B cell (primary cell): ENCODE results near the gene RAB7B. TPM values are rescaled to one million over a fixed set of nuclear protein-coding genes. Genes with fewer than 3 reads are reported as not detected.

Source experiments
- ATAC-seq: fragments of 200-7000 bp; cut with Tn5 transposase; one replicate; pipeline ENCODE4 v1.10.0; 2021; ENCODE audit warnings: low read depth, mild to moderate bottlenecking, moderate number of reproducible peaks, moderate library complexity
- CTCF ChIA-PET: fragments of 350-600 bp; sonication (Branson Sonifier 250); formaldehyde crosslinking; loops from one replicate; lab custom pipeline; 2021; ENCODE audit warnings: antibody characterized with exemption, inconsistent platforms; lab: Charles Lee
- POLR2A ChIA-PET: fragments of 350-600 bp; sonication (Branson Sonifier 250); formaldehyde crosslinking; loops from one replicate; lab custom pipeline; 2021; ENCODE audit warnings: antibody characterized with exemption; lab: Charles Lee
- DNase-seq: peaks from one replicate; pipeline ENCODE4 v3.0.0; 2013
- H2AFZ ChIP-seq: 2 replicates; pipeline ENCODE4 v1.6.1; 2012; ENCODE audit warnings: mild to moderate bottlenecking, low read depth, low read length; ENCODE audit not compliant: insufficient read depth, poor library complexity, severe bottlenecking
- H3K27ac ChIP-seq, 2 donors: 1 replicate in 1 of 2; 2 replicates in 1 of 2; pipeline ENCODE4 v1.5.1; 2012 to 2013; ENCODE audit warnings: low read length in 2 of 2, mild to moderate bottlenecking in 2 of 2, moderate library complexity in 1 of 2
- H3K27me3 ChIP-seq, 4 experiments: fragments of 200-600 bp in 1 of 4; sonication (generic) in 1 of 4; replicated peaks in 1 of 4; 1 replicate in 2 of 4; 2 replicates in 2 of 4; pipeline versions ENCODE4 v1.6.1 to v1.7.0; 2013 to 2016; ENCODE audit warnings: low read length in 3 of 4, mild to moderate bottlenecking in 2 of 4, mixed read lengths in 1 of 4, moderate library complexity in 1 of 4; ENCODE audit not compliant: insufficient read depth in 4 of 4, control insufficient read depth in 3 of 4; ENCODE audit errors: control extremely low read depth in 1 of 4
- H3K36me3 ChIP-seq, 2 experiments: replicated peaks in 1 of 2; 1 replicate in 1 of 2; 2 replicates in 1 of 2; pipeline versions ENCODE4 v1.6.1 to v1.7.1; 2013; ENCODE audit warnings: low read length in 1 of 2; ENCODE audit not compliant: insufficient read depth in 2 of 2, control insufficient read depth in 1 of 2; ENCODE audit errors: control extremely low read depth in 1 of 2, extremely low read depth in 1 of 2
- H3K4me1 ChIP-seq, 2 donors: fragments of 200-600 bp in 1 of 2; sonication (generic) in 1 of 2; 1 replicate in 1 of 2; 2 replicates in 1 of 2; pipeline versions ENCODE4 v1.5.1 to v1.6.1; 2013 to 2017; ENCODE audit warnings: low read length in 2 of 2; ENCODE audit not compliant: control insufficient read depth in 2 of 2, insufficient read depth in 2 of 2
- H3K4me2 ChIP-seq: replicated peaks from 2 replicates; pipeline ENCODE3; 2012; ENCODE audit warnings: mild to moderate bottlenecking, low read depth, low read length; ENCODE audit not compliant: poor library complexity, severe bottlenecking
- H3K4me3 ChIP-seq, 5 experiments: fragments of 200-600 bp in 1 of 5; sonication (generic) in 1 of 5; 1 replicate in 3 of 5; 2 replicates in 2 of 5; pipeline versions ENCODE4 v1.5.1 to v1.7.0; 2011 to 2016; ENCODE audit warnings: low read length in 4 of 5, mild to moderate bottlenecking in 4 of 5, low read depth in 2 of 5, control low read depth in 1 of 5, moderate library complexity in 1 of 5; ENCODE audit not compliant: insufficient read depth in 1 of 5; ENCODE audit errors: control extremely low read depth in 1 of 5, extremely low read depth in 1 of 5
- H3K79me2 ChIP-seq: fragments of 200-600 bp; sonication (generic); one replicate; pipeline ENCODE4 v1.6.0; 2016; ENCODE audit warnings: low read length; ENCODE audit not compliant: control insufficient read depth, insufficient read depth
- H3K9ac ChIP-seq: fragments of 200-600 bp; sonication (generic); 2 replicates; pipeline ENCODE4 v1.6.1; 2017; ENCODE audit warnings: mild to moderate bottlenecking, low read length, moderate library complexity
- H3K9me3 ChIP-seq, 3 donors: one replicate each; pipeline versions ENCODE4 v1.6.1 to v1.7.1; 2013; ENCODE audit warnings: low read length in 2 of 3; ENCODE audit not compliant: control insufficient read depth in 2 of 3, insufficient read depth in 1 of 3; ENCODE audit errors: control extremely low read depth in 1 of 3
- H4K20me1 ChIP-seq: 2 replicates; pipeline ENCODE4 v1.6.0; 2012; ENCODE audit warnings: mild to moderate bottlenecking, low read length; ENCODE audit not compliant: insufficient read depth, control insufficient read depth, poor library complexity, severe bottlenecking
- H3K27ac Mint-ChIP-seq: one replicate; pipeline ENCODE4 v1.8.0; 2021; ENCODE audit warnings: mixed read lengths
- H3K27me3 Mint-ChIP-seq: one replicate; pipeline ENCODE4 v1.8.0; 2021; ENCODE audit warnings: mixed read lengths
- H3K4me1 Mint-ChIP-seq: one replicate; pipeline ENCODE4 v1.8.0; 2021; ENCODE audit warnings: mixed read lengths
- H3K4me3 Mint-ChIP-seq: one replicate; pipeline ENCODE4 v1.8.0; 2021; ENCODE audit warnings: mixed read lengths
- H3K9me3 Mint-ChIP-seq: one replicate; pipeline ENCODE4 v1.8.0; 2022; ENCODE audit warnings: mixed read lengths; ENCODE audit not compliant: insufficient read depth
- EZH2 ChIP-seq: IDR thresholded peaks from 2 replicates; pipeline ENCODE4 v1.6.1; 2012; ENCODE audit warnings: borderline replicate concordance, low read depth, mild to moderate bottlenecking, moderate library complexity, low read length; ENCODE audit not compliant: insufficient read depth, poor library complexity, severe bottlenecking
- WGBS: methylation state at CpG from one replicate; pipeline ENCODE4 v1.1.5; 2013; ENCODE audit warnings: missing lambda C conversion rate; ENCODE audit not compliant: insufficient coverage; 5-methylcytosine and 5-hydroxymethylcytosine counted together
- intact Hi-C: fragments of 100-400 bp; cut with micrococcal nuclease; formaldehyde crosslinking; loops from one replicate; pipeline ENCODE4 v1.10.0; 2022
- polyA plus RNA-seq: library from polyadenylated mRNA; depleted of rRNA; stranded (reverse); fragments of >200 nt; gene quantifications from 2 replicates; pipeline ENCODE4 v1.2.3, GENCODE V29; 2012
- total RNA-seq, 2 donors: library from RNA; stranded (reverse); fragments of 120-200 nt in 1 of 2; gene quantifications; 1 replicate in 1 of 2; 2 replicates in 1 of 2; pipeline versions ENCODE4 v1.2.3 to v1.2.4, GENCODE V29; 2013 to 2022
- TF ChIP-seq, protein P1 (sequence below): fragments of 200-600 bp; IDR thresholded peaks from one replicate; pipeline ENCODE4 v1.8.0; 2022; ENCODE audit warnings: antibody characterized with exemption, mild to moderate bottlenecking

The RAB7B gene
- total and polyA plus RNA-seq, 2 donors (not counting 1 experiment from before 2014, with no cell fraction given) = not detected

DNA sequence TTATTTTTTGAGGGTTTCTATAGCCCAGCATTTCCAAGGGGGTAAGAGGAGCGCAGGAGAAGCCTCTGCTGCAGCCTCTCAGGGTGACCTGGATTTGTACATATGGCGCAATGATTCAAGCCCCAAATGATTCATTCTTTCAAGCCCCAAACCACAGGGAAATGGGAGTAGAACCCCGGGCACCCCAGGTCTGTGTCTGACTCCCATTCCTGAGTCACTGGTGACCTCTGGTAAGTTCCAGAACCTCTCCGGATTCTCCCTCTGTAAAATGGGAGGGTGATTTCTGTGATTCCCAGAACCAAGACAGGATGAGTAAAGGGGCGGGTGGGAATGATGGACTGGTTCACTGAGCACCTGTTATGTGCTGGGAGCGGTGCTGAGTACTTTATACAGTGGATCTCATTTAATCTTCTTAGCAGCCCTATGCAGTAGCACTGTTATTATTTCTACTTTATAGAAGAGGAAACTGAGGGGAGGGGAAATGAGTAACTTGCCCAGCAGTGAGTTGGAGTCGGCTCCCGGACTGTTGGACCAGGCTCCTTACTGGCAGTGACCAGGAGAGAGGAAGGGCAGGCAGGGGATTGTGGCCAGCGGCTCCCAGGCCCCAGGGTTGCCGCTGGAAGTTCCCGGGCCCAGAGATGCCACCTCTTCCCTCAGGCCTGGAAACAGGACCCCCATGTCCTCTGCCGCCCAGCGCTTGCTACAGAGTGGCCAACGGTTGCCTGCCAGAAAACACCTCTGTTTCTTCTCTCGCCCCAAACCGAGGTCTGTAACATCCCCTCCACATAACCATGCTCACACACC is 39.6 kb downstream of the RAB7B start:
- no peaks in the 10 kb centered on the region for H3K79me2 ChIP-seq
- H2AFZ ChIP-seq = no peak overlapping the region
- Mint-ChIP-seq H3K4me3 (no peak overlapping the region), H3K27me3 (peaks cover 17% of the 10 kb centered on the region), H3K27ac (no peak overlapping the region), H3K9me3 (no peaks in the 10 kb centered on the region), H3K4me1 (no peaks in the 10 kb centered on the region)
- WGBS = 93% methylated on average over 14 of the region's 16 CpGs
- TF ChIP-seq EZH2 = no peak
- TF ChIP-seq, protein P1, sequence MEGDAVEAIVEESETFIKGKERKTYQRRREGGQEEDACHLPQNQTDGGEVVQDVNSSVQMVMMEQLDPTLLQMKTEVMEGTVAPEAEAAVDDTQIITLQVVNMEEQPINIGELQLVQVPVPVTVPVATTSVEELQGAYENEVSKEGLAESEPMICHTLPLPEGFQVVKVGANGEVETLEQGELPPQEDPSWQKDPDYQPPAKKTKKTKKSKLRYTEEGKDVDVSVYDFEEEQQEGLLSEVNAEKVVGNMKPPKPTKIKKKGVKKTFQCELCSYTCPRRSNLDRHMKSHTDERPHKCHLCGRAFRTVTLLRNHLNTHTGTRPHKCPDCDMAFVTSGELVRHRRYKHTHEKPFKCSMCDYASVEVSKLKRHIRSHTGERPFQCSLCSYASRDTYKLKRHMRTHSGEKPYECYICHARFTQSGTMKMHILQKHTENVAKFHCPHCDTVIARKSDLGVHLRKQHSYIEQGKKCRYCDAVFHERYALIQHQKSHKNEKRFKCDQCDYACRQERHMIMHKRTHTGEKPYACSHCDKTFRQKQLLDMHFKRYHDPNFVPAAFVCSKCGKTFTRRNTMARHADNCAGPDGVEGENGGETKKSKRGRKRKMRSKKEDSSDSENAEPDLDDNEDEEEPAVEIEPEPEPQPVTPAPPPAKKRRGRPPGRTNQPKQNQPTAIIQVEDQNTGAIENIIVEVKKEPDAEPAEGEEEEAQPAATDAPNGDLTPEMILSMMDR = no peak
- no peaks in the 10 kb centered on the region for H3K9me3 ChIP-seq
- ATAC-seq (no peak), DNase-seq (no peak)
- no peak overlapping the region for H3K4me3 ChIP-seq
- H3K27ac ChIP-seq = no peak overlapping the region
- no peak overlapping the region for H3K4me2 ChIP-seq
- intact Hi-C loops = no loop called here
- ChIA-PET POLR2A (no interaction called here), CTCF (interaction anchor here (1.6 to 2.2 kb wide), 2 partner anchors 14 kb away, joined by 5 to 10 read pairs; no protein-coding TSS in a partner anchor)
- no peaks in the 10 kb centered on the region for H3K36me3 ChIP-seq
- H3K9ac ChIP-seq = no peak overlapping the region
- no peaks in the 10 kb centered on the region for H3K4me1 ChIP-seq
- no peaks in the 10 kb centered on the region for H4K20me1 ChIP-seq
- H3K27me3 ChIP-seq = no peaks in the 10 kb centered on the region

DNA sequence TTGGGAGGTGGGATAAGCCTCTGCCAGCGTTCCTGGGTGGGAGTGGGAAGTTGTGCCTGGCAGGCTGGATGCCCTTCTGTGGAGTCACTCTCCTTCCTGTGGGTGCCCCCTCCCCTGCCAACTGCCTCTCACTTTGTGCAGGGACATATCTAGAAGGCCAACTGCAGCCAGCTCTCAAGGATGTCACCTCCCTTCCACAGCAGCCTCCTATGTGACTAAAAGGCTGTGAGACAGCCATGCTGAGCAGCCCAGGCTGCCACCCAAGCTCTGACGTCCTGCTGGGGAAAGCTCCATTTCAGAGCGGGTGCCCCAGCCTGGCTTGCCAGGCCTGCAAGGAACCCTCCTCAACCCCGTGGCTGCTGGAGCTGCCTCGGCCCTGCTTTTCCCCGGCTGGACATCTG is 40.4 kb downstream of the RAB7B start:
- H3K27me3 ChIP-seq = no peaks in the 10 kb centered on the region
- Mint-ChIP-seq H3K9me3 (no peaks in the 10 kb centered on the region), H3K27ac (no peak overlapping the region), H3K4me3 (no peak overlapping the region), H3K4me1 (no peaks in the 10 kb centered on the region), H3K27me3 (peaks cover 17% of the 10 kb centered on the region)
- H3K79me2 ChIP-seq = no peaks in the 10 kb centered on the region
- H3K36me3 ChIP-seq = no peaks in the 10 kb centered on the region
- ATAC-seq = no peak
- H3K4me1 ChIP-seq = no peaks in the 10 kb centered on the region
- no peak overlapping the region for H3K27ac ChIP-seq
- intact Hi-C loops = no loop called here
- no peak overlapping the region for H3K9ac ChIP-seq
- no peak overlapping the region for H3K4me2 ChIP-seq
- WGBS = 92% methylated on average over 6 of the region's 6 CpGs
- H2AFZ ChIP-seq = no peak overlapping the region
- ChIA-PET CTCF (interaction anchor here (1.6 kb wide), 1 partner anchor 15 kb away, joined by 5 read pairs; no protein-coding TSS in a partner anchor), POLR2A (no interaction called here)
- no peak for DNase-seq
- H3K9me3 ChIP-seq = no peaks in the 10 kb centered on the region
- no peak overlapping the region for H3K4me3 ChIP-seq
- TF ChIP-seq EZH2 = no peak
- TF ChIP-seq, protein P1 = no peak
- no peaks in the 10 kb centered on the region for H4K20me1 ChIP-seq
